Measurements from ENCODE around the gene RTN4RL1.

RTN4RL1 gene

GRCh38 chr17:2059547-2060384, 34.6 kb upstream of the RTN4RL1 start:
- DNase-seq: no peak

GRCh38 chr17:2058586-2059546, 33.7 kb upstream of the RTN4RL1 start:
- no peak for DNase-seq

GRCh38 chr17:2057760-2058585, 32.8 kb upstream of the RTN4RL1 start:
- no peak for DNase-seq

- DNase-seq: no peak
Observed at GRCh38 chr17:2057175-2057759, 32.1 kb upstream of the RTN4RL1 start.

- no peak for DNase-seq
Observed at GRCh38 chr17:2056206-2057174, 31.4 kb upstream of the RTN4RL1 start.

- no peak for DNase-seq
Observed at GRCh38 chr17:2055292-2056205, 30.4 kb upstream of the RTN4RL1 start.

GRCh38 chr17:2054512-2055291, 29.6 kb upstream of the RTN4RL1 start, which contains the start of gene HIC1:
Gene HIC1, plus strand, starts transcription at chr17:2055103. Its CDS starts 1,588 bp downstream, at chr17:2056691.
- peak; percentile 32 to 58 (median 53) for DNase-seq

- DNase-seq: no peak
Observed at GRCh38 chr17:2054262-2054511, 29.1 kb upstream of the RTN4RL1 start.

- DNase-seq: peak; percentile 9 to 68 (median 63)
Observed at GRCh38 chr17:2053380-2054261, 28.5 kb upstream of the RTN4RL1 start.

- DNase-seq: no peak
Observed at GRCh38 chr17:2051933-2052559, 26.9 kb upstream of the RTN4RL1 start.

- peak in 2 of 3 experiments; percentile 47 to 54 for DNase-seq
Observed at GRCh38 chr17:2051061-2051932, 26.2 kb upstream of the RTN4RL1 start.

GRCh38 chr17:2050300-2051060, 25.3 kb upstream of the RTN4RL1 start:
- peak; percentile 69 to 84 (median 81) for DNase-seq

GRCh38 chr17:2049333-2050299, 24.5 kb upstream of the RTN4RL1 start:
- DNase-seq: peak; percentile 73 to 77 (median 77)

GRCh38 chr17:2048805-2049204, 23.7 kb upstream of the RTN4RL1 start:
- peak in 1 of 3 experiments; percentile 18 for DNase-seq

- DNase-seq: no peak
Observed at GRCh38 chr17:2047590-2047989, 22.5 kb upstream of the RTN4RL1 start.

Measured in NCI-H1417 (cell line).